Effector memory CD4-positive, alpha-beta T cell (primary cell): Measurements from ENCODE around the gene TMEM82.

ENCODE experiments used
- DNase-seq, 3 donors: peaks; one replicate each; pipeline ENCODE4 v3.0.0-alpha.2; 2020
- H3K27ac ChIP-seq: 2 replicates; pipeline ENCODE4 v1.7.0; 2013; ENCODE audit warnings: mild to moderate bottlenecking, low read length, moderate library complexity; ENCODE audit not compliant: insufficient read depth, poor library complexity, severe bottlenecking
- H3K27me3 ChIP-seq: replicated peaks from 2 replicates; pipeline ENCODE4 v1.7.0; 2013; ENCODE audit warnings: mild to moderate bottlenecking, low read length; ENCODE audit not compliant: insufficient read depth, control insufficient read depth, poor library complexity, severe bottlenecking
- H3K36me3 ChIP-seq: 2 replicates; pipeline ENCODE4 v1.7.0; 2013; ENCODE audit warnings: mild to moderate bottlenecking, low read length, moderate library complexity; ENCODE audit not compliant: control insufficient read depth, insufficient read depth
- H3K4me1 ChIP-seq: 2 replicates; pipeline ENCODE4 v1.7.0; 2013; ENCODE audit warnings: low read length, mild to moderate bottlenecking; ENCODE audit not compliant: control insufficient read depth, insufficient read depth, poor library complexity, severe bottlenecking
- H3K4me3 ChIP-seq: 2 replicates; pipeline ENCODE4 v1.7.0; 2013; ENCODE audit warnings: low read length, low read depth, mild to moderate bottlenecking; ENCODE audit not compliant: insufficient read depth, poor library complexity, severe bottlenecking
- H3K9me3 ChIP-seq: 2 replicates; pipeline ENCODE4 v1.7.0; 2013; ENCODE audit warnings: mild to moderate bottlenecking, low read length, moderate library complexity; ENCODE audit not compliant: control insufficient read depth

The TMEM82 gene

GRCh38 chr1:15719381-15720120 is 22.7 kb upstream of the TMEM82 start:
- no peak overlapping the region for H3K4me3 ChIP-seq

GRCh38 chr1:15720861-15721260 is 21.4 kb upstream of the TMEM82 start:
- Histone ChIP-seq H3K4me1 (no peaks in the 10 kb centered on the region), H3K27ac (no peak overlapping the region), H3K4me3 (no peak overlapping the region), H3K9me3 (no peaks in the 10 kb centered on the region), H3K27me3 (no peaks in the 10 kb centered on the region), H3K36me3 (peaks cover 67% of the 10 kb centered on the region)
- no peak for DNase-seq

More at GRCh38 chr1:15719381-15720120, 22.7 kb upstream of the TMEM82 start:
- H3K4me1 ChIP-seq, result no peaks in the 10 kb centered on the region
- H3K27me3 ChIP-seq, result no peaks in the 10 kb centered on the region
- no peak overlapping the region for H3K27ac ChIP-seq
- peaks cover 54% of the 10 kb centered on the region for H3K36me3 ChIP-seq
- DNase-seq, result no peak
- H3K9me3 ChIP-seq, result no peaks in the 10 kb centered on the region

GRCh38 chr1:15722411-15722810 is 19.9 kb upstream of the TMEM82 start:
- no peak for DNase-seq
- H3K36me3 ChIP-seq, result peaks cover 71% of the 10 kb centered on the region
- H3K27me3 ChIP-seq, result no peaks in the 10 kb centered on the region
- no peaks in the 10 kb centered on the region for H3K9me3 ChIP-seq
- no peak overlapping the region for H3K27ac ChIP-seq
- H3K4me1 ChIP-seq, result no peaks in the 10 kb centered on the region
- no peak overlapping the region for H3K4me3 ChIP-seq

GRCh38 chr1:15722836-15723532 is 19.3 kb upstream of the TMEM82 start:
- peaks cover 71% of the 10 kb centered on the region for H3K36me3 ChIP-seq
- no peaks in the 10 kb centered on the region for H3K27me3 ChIP-seq
- DNase-seq, result no peak
- H3K4me1 ChIP-seq, result no peaks in the 10 kb centered on the region
- H3K4me3 ChIP-seq, result no peak overlapping the region
- H3K27ac ChIP-seq, result no peak overlapping the region
- H3K9me3 ChIP-seq, result no peaks in the 10 kb centered on the region

GRCh38 chr1:15723631-15724246 is 18.6 kb upstream of the TMEM82 start:
- Histone ChIP-seq H3K4me3 (no peak overlapping the region), H3K36me3 (peaks cover 72% of the 10 kb centered on the region), H3K27ac (no peak overlapping the region), H3K9me3 (no peaks in the 10 kb centered on the region), H3K4me1 (no peaks in the 10 kb centered on the region), H3K27me3 (no peaks in the 10 kb centered on the region)
- no peak for DNase-seq

DNA sequence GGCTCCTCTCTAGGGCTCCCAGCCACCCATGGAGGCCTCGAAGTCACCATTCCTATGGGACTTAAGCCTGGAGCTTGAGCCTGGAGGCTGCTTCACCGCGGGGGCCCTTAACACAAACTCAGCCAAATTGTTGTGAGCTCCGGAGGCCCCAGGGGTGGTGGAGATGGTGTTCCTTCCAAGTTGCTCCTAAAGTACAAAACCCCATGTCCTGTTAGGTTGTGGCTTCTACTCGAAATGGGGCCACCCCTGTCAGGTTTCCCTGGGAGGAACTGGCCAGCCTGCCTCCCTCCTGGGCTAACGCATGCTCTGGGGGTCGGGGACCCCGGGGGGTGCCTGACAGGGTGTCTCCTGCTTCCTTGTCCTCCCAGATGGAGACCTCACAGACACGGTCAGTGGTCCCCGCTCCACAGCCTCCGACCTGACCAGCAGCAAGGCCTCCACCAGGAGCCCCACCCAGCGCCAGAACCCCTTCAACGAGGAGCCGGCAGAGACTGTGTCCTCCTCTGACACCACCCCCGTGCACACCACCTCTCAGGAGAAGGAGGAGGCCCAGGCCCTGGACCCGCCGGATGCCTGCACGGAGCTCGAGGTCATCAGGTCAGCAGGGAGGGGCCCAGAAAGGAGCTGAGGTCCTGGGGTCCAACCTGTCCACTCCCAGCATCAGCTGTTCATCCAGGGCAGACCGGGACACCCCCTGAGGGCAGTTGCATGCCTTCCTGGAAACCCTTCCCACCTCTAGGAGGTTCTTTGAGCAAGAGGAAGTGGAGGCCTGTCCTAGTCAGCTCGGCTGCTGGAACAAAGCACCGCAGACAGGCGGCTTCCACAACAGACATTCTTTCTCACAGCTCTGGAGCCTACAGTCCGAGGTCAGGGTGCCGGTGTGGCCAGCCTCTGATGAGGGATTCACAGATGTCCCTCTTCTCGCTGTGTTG is 17.1 kb upstream of the TMEM82 start:
- DNase-seq, result no peak
- no peak overlapping the region for H3K27ac ChIP-seq
- peaks cover 70% of the 10 kb centered on the region for H3K36me3 ChIP-seq

GRCh38 chr1:15726508-15726907 is 15.8 kb upstream of the TMEM82 start:
- DNase-seq, result no peak
- Histone ChIP-seq H3K4me1 (no peaks in the 10 kb centered on the region), H3K27me3 (no peaks in the 10 kb centered on the region), H3K27ac (no peak overlapping the region), H3K4me3 (no peak overlapping the region), H3K36me3 (peaks cover 78% of the 10 kb centered on the region), H3K9me3 (no peaks in the 10 kb centered on the region)

More for the DNA sequence above, 17.1 kb upstream of the TMEM82 start:
- Histone ChIP-seq H3K4me3 (no peak overlapping the region), H3K4me1 (no peaks in the 10 kb centered on the region), H3K27me3 (no peaks in the 10 kb centered on the region), H3K9me3 (no peaks in the 10 kb centered on the region)

GRCh38 chr1:15727021-15727420 is 15.3 kb upstream of the TMEM82 start:
- H3K27me3 ChIP-seq, result no peaks in the 10 kb centered on the region
- peaks cover 79% of the 10 kb centered on the region for H3K36me3 ChIP-seq
- no peak overlapping the region for H3K4me3 ChIP-seq
- no peak for DNase-seq
- H3K9me3 ChIP-seq, result no peaks in the 10 kb centered on the region
- H3K27ac ChIP-seq, result no peak overlapping the region
- no peaks in the 10 kb centered on the region for H3K4me1 ChIP-seq

DNA sequence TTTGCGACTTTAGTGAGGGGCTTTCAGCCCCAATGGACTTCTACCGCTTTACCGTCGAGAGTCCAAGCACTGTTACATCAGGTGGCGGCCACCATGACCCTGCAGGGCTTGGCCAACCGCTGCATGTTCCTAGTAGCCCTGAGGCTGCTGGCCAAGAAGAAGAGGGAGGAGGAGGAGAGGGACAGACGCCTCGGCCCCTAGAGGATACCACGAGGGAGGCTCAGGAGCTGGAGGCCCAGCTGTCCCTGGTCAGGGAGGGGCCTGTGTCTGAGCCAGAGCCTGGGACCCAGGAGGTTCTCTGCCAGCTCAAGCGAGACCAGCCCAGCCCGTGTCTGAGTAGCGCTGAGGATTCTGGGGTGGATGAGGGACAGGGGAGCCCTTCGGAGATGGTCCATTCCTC is 14.9 kb upstream of the TMEM82 start:
- no peak for DNase-seq
- Histone ChIP-seq H3K4me1 (no peaks in the 10 kb centered on the region), H3K4me3 (no peak overlapping the region), H3K27ac (no peak overlapping the region), H3K27me3 (no peaks in the 10 kb centered on the region), H3K36me3 (peaks cover 83% of the 10 kb centered on the region), H3K9me3 (no peaks in the 10 kb centered on the region)
